Adrenal gland (tissue), 5 donors: ENCODE data around the gene CCDC198.

ENCODE experiments used
- POLR2A ChIP-seq, 2 donors: fragments of 450-650 bp; IDR thresholded peaks; one replicate each; pipeline ENCODE4 v1.6.1; 2017; ENCODE audit warnings: antibody characterized with exemption in 2 of 2, mild to moderate bottlenecking in 2 of 2, moderate library complexity in 1 of 2
- TF ChIP-seq, protein P1 (sequence below), 6 experiments: fragments of 450-650 bp in 4 of 6; fragments of 200-600 bp in 2 of 6; sonication (generic) in 1 of 6; IDR thresholded peaks; 1 replicate in 5 of 6; 2 replicates in 1 of 6; pipeline versions ENCODE4 v1.5.1 to v1.8.0; 2016 to 2021; ENCODE audit warnings: antibody characterized with exemption in 6 of 6, mild to moderate bottlenecking in 2 of 6, moderate library complexity in 1 of 6
- donor health status: DM: no; HTN: no; CAD: no.

GRCh38 chr14:57498659-57499058 is 5.0 kb upstream of the CCDC198 start:
- TF ChIP-seq, protein P1, sequence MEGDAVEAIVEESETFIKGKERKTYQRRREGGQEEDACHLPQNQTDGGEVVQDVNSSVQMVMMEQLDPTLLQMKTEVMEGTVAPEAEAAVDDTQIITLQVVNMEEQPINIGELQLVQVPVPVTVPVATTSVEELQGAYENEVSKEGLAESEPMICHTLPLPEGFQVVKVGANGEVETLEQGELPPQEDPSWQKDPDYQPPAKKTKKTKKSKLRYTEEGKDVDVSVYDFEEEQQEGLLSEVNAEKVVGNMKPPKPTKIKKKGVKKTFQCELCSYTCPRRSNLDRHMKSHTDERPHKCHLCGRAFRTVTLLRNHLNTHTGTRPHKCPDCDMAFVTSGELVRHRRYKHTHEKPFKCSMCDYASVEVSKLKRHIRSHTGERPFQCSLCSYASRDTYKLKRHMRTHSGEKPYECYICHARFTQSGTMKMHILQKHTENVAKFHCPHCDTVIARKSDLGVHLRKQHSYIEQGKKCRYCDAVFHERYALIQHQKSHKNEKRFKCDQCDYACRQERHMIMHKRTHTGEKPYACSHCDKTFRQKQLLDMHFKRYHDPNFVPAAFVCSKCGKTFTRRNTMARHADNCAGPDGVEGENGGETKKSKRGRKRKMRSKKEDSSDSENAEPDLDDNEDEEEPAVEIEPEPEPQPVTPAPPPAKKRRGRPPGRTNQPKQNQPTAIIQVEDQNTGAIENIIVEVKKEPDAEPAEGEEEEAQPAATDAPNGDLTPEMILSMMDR (IDR thresholded peaks at IDR 0.05): no peak
- TF ChIP-seq POLR2A (IDR thresholded peaks at IDR 0.05): no peak
